Esophagus squamous epithelium (tissue), 4 donors: ENCODE results near the gene RBM33.

ENCODE experiments used
- POLR2A ChIP-seq, 4 donors: fragments of 450-650 bp; IDR thresholded peaks; one replicate each; pipeline ENCODE4 v1.6.1; 2017; ENCODE audit warnings: antibody characterized with exemption in 4 of 4, mild to moderate bottlenecking in 4 of 4, moderate library complexity in 3 of 4
- TF ChIP-seq, protein P1 (sequence below), 6 experiments: fragments of 450-650 bp in 4 of 6; fragments of 200-600 bp in 2 of 6; sonication (generic) in 2 of 6; IDR thresholded peaks; one replicate each; pipeline ENCODE4 v1.5.1; 2016 to 2019; ENCODE audit warnings: antibody characterized with exemption in 6 of 6, mild to moderate bottlenecking in 4 of 6, moderate library complexity in 4 of 6

DNA sequence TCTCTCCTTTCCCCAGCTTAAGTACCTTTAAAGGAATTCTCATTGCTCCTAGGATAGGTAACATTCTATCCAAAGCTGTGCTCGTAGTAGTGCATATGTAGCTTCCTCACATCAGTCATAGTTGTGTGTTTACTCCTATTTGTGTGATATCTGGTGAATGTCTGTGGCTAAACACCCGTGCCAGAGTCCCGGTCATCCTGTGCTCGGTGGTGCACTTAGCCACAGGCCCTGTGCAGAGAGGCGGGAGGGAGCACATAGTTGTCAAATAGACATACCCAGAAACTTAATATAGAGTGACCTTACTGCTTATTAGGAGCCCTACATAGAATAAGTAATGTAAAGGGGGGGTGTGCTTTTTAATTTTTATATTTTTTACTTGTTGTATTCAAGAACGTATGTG, 76.6 kb downstream of the RBM33 start:
- TF ChIP-seq, protein P1, sequence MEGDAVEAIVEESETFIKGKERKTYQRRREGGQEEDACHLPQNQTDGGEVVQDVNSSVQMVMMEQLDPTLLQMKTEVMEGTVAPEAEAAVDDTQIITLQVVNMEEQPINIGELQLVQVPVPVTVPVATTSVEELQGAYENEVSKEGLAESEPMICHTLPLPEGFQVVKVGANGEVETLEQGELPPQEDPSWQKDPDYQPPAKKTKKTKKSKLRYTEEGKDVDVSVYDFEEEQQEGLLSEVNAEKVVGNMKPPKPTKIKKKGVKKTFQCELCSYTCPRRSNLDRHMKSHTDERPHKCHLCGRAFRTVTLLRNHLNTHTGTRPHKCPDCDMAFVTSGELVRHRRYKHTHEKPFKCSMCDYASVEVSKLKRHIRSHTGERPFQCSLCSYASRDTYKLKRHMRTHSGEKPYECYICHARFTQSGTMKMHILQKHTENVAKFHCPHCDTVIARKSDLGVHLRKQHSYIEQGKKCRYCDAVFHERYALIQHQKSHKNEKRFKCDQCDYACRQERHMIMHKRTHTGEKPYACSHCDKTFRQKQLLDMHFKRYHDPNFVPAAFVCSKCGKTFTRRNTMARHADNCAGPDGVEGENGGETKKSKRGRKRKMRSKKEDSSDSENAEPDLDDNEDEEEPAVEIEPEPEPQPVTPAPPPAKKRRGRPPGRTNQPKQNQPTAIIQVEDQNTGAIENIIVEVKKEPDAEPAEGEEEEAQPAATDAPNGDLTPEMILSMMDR (IDR thresholded peaks at IDR 0.05) = no peak
- TF ChIP-seq POLR2A (IDR thresholded peaks at IDR 0.05) = no peak
